MM.1S (cell line): ENCODE measurements around the gene ZNF487.

Source experiments
- DNase-seq: peaks from one replicate; pipeline ENCODE4 v3.0.0-alpha.2; 2015
- H2AFZ ChIP-seq: fragments of 300-600 bp; sonication (generic); 2 replicates; pipeline ENCODE4 v1.6.0; 2016; ENCODE audit warnings: antibody characterized with exemption, low read length
- H3F3A ChIP-seq: fragments of 300-600 bp; sonication (generic); 2 replicates; pipeline ENCODE4 v1.6.1; 2016; ENCODE audit warnings: mild to moderate bottlenecking, antibody characterized with exemption, low read length, moderate library complexity, mixed read lengths; ENCODE audit not compliant: insufficient read depth
- H3K27ac ChIP-seq: fragments of 300-600 bp; sonication (generic); 2 replicates; pipeline ENCODE4 v1.5.1; 2016; ENCODE audit warnings: mild to moderate bottlenecking, low read length
- H3K27me3 ChIP-seq: fragments of 300-600 bp; sonication (generic); replicated peaks from 2 replicates; pipeline ENCODE4 v1.6.0; 2016; ENCODE audit warnings: low read length; ENCODE audit not compliant: insufficient read depth
- H3K36me3 ChIP-seq: fragments of 300-600 bp; sonication (generic); replicated peaks from 2 replicates; pipeline ENCODE4 v1.6.1; 2016; ENCODE audit warnings: mild to moderate bottlenecking, low read length, mixed read lengths; ENCODE audit not compliant: insufficient read depth
- H3K4me1 ChIP-seq: fragments of 300-600 bp; sonication (generic); 2 replicates; pipeline ENCODE4 v1.6.1; 2016; ENCODE audit warnings: low read length, mixed read lengths
- H3K4me2 ChIP-seq: fragments of 300-600 bp; sonication (generic); 2 replicates; pipeline ENCODE4 v1.6.0; 2016; ENCODE audit warnings: low read depth, low read length
- H3K4me3 ChIP-seq: fragments of 300-600 bp; sonication (generic); 2 replicates; pipeline ENCODE4 v1.5.1; 2016; ENCODE audit warnings: low read length, mixed read lengths
- H3K79me2 ChIP-seq: fragments of 300-600 bp; sonication (generic); 2 replicates; pipeline ENCODE4 v1.6.1; 2016; ENCODE audit warnings: mixed run types, low read length, mixed read lengths
- H3K9ac ChIP-seq: fragments of 300-600 bp; sonication (generic); 2 replicates; pipeline ENCODE4 v1.6.1; 2016; ENCODE audit warnings: low read length, mixed read lengths
- H3K9me2 ChIP-seq: fragments of 300-600 bp; sonication (generic); replicated peaks from 2 replicates; pipeline ENCODE4 v1.6.1; 2016; ENCODE audit warnings: mild to moderate bottlenecking, low read length, mixed read lengths; ENCODE audit not compliant: insufficient read depth
- H3K9me3 ChIP-seq: fragments of 300-600 bp; sonication (generic); replicated peaks from 2 replicates; pipeline ENCODE4 v1.6.1; 2016; ENCODE audit warnings: mild to moderate bottlenecking, low read length, mixed read lengths; ENCODE audit not compliant: insufficient read depth
- H4K20me1 ChIP-seq: fragments of 300-600 bp; sonication (generic); 2 replicates; pipeline ENCODE4 v1.6.1; 2016; ENCODE audit warnings: mild to moderate bottlenecking, low read length, moderate library complexity, mixed read lengths; ENCODE audit not compliant: insufficient read depth
- EZH2 ChIP-seq: fragments of 300-600 bp; sonication (generic); optimal IDR thresholded peaks from 2 replicates; pipeline ENCODE3; 2017; ENCODE audit warnings: low read depth, mild to moderate bottlenecking, antibody characterized with exemption, low read length, mixed read lengths
- EZH2phosphoT487 ChIP-seq: fragments of 300-600 bp; sonication (generic); IDR thresholded peaks from 2 replicates; pipeline ENCODE4 v1.6.1; 2018; ENCODE audit warnings: antibody characterized with exemption, low read length
- TF ChIP-seq, protein P1 (sequence below): fragments of 300-600 bp; sonication (generic); IDR thresholded peaks from 2 replicates; pipeline ENCODE4 v1.5.1; 2016; ENCODE audit warnings: antibody characterized with exemption, low read length, mixed read lengths

The ZNF487 gene

GRCh38 chr10:43436291-43437140, at the start of gene ZNF487:
TSS of gene ZNF487 (plus strand) at chr10:43437111. CDS start at chr10:43475814, 38,703 bp downstream.
- peak; percentile 89 for DNase-seq
- Histone ChIP-seq H2AFZ (peak within 1 kb of the TSS; percentile 39), H4K20me1 (no peaks in the 10 kb centered on the region), H3K36me3 (no peaks in the 10 kb centered on the region), H3F3A (no peaks in the 10 kb centered on the region), H3K9me2 (no peaks in the 10 kb centered on the region), H3K79me2 (peaks cover 17% of the 10 kb centered on the region), H3K9me3 (no peaks in the 10 kb centered on the region), H3K27ac (peak within 1 kb of the TSS; percentile 92), H3K4me2 (peak within 1 kb of the TSS; percentile 65), H3K4me3 (peak within 1 kb of the TSS; percentile 69), H3K9ac (peak within 1 kb of the TSS; percentile 89), H3K4me1 (no peaks in the 10 kb centered on the region), H3K27me3 (no peaks in the 10 kb centered on the region)
- TF ChIP-seq EZH2 (no peak), EZH2phosphoT487 (no peak)
- TF ChIP-seq, protein P1, sequence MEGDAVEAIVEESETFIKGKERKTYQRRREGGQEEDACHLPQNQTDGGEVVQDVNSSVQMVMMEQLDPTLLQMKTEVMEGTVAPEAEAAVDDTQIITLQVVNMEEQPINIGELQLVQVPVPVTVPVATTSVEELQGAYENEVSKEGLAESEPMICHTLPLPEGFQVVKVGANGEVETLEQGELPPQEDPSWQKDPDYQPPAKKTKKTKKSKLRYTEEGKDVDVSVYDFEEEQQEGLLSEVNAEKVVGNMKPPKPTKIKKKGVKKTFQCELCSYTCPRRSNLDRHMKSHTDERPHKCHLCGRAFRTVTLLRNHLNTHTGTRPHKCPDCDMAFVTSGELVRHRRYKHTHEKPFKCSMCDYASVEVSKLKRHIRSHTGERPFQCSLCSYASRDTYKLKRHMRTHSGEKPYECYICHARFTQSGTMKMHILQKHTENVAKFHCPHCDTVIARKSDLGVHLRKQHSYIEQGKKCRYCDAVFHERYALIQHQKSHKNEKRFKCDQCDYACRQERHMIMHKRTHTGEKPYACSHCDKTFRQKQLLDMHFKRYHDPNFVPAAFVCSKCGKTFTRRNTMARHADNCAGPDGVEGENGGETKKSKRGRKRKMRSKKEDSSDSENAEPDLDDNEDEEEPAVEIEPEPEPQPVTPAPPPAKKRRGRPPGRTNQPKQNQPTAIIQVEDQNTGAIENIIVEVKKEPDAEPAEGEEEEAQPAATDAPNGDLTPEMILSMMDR, result peak; percentile 28

- no peaks in the 10 kb centered on the region for H3K27me3 ChIP-seq
- H3K9me3 ChIP-seq, result no peaks in the 10 kb centered on the region
- H3K36me3 ChIP-seq, result peaks cover 44% of the 10 kb centered on the region
- H3K4me1 ChIP-seq, result peaks cover 2% of the 10 kb centered on the region; the same call in 1 of the 2 replicates
- no peak overlapping the region for H3K4me2 ChIP-seq
- no peak overlapping the region for H3K27ac ChIP-seq
- H3F3A ChIP-seq, result peaks cover 80% of the 10 kb centered on the region
- H4K20me1 ChIP-seq, result peaks cover 69% of the 10 kb centered on the region
- DNase-seq, result no peak
- peaks cover 65% of the 10 kb centered on the region for H3K79me2 ChIP-seq
- no peak overlapping the region for H3K9ac ChIP-seq
- no peak overlapping the region for H2AFZ ChIP-seq
- no peak overlapping the region for H3K4me3 ChIP-seq
- no peaks in the 10 kb centered on the region for H3K9me2 ChIP-seq
- no peak for TF ChIP-seq EZH2phosphoT487
- no peak for TF ChIP-seq EZH2
- TF ChIP-seq, protein P1, result no peak
These were observed 49.3 kb upstream of the ZNF487 start for GRCh38 chr10:43387678-43388032.

GRCh38 chr10:43389867-43390266, 47.0 kb upstream of the ZNF487 start:
- no peaks in the 10 kb centered on the region for H3K9me3 ChIP-seq
- no peak for DNase-seq
- peaks cover 17% of the 10 kb centered on the region for H3K4me1 ChIP-seq
- H3K9me2 ChIP-seq, result no peaks in the 10 kb centered on the region
- no peak overlapping the region for H2AFZ ChIP-seq
- peaks cover 85% of the 10 kb centered on the region for H3F3A ChIP-seq
- no peak overlapping the region for H3K4me2 ChIP-seq
- peaks cover 59% of the 10 kb centered on the region for H3K36me3 ChIP-seq
- no peak overlapping the region for H3K4me3 ChIP-seq
- no peak overlapping the region for H3K27ac ChIP-seq
- TF ChIP-seq EZH2, result no peak
- TF ChIP-seq, protein P1, result no peak
- TF ChIP-seq EZH2phosphoT487, result no peak
- H3K9ac ChIP-seq, result no peak overlapping the region
- H4K20me1 ChIP-seq, result peaks cover 83% of the 10 kb centered on the region
- H3K27me3 ChIP-seq, result no peaks in the 10 kb centered on the region
- H3K79me2 ChIP-seq, result peaks cover 88% of the 10 kb centered on the region
